ENCODE data around the gene TEX28.
"Not testable (repeated sequence)": the region's sequence is repeated elsewhere in the genome, so short reads cannot be mapped to it uniquely, and the experiment has no call there.

The TEX28 gene

GRCh38 chrX:154294791-154295574 lies at the start of gene TEX28:
TSS of gene TEX28 (minus strand) at chrX:154295124. CDS start at chrX:154292117, 3,007 bp downstream.
- DNase-seq (ENCODE audit: low read depth), result no peak

GRCh38 chrX:154343620-154344019 lies 48.7 kb upstream of the TEX28 start:
- DNase-seq (ENCODE audit: low read depth), result not testable (repeated sequence)

GRCh38 chrX:154343063-154343462 lies 48.1 kb upstream of the TEX28 start:
- not testable (repeated sequence) for DNase-seq (ENCODE audit: low read depth)

GRCh38 chrX:154341399-154342298 lies 46.7 kb upstream of the TEX28 start:
- not testable (repeated sequence) for DNase-seq (ENCODE audit: low read depth)

GRCh38 chrX:154334496-154334895 lies 39.6 kb upstream of the TEX28 start:
- no peak for DNase-seq (ENCODE audit: low read depth)

- DNase-seq (ENCODE audit: low read depth), result no peak
These were observed 38.9 kb upstream of the TEX28 start for GRCh38 chrX:154333837-154334271.

GRCh38 chrX:154333116-154333515 lies 38.2 kb upstream of the TEX28 start:
- no peak for DNase-seq (ENCODE audit: low read depth)

GRCh38 chrX:154332561-154332960 lies 37.6 kb upstream of the TEX28 start:
- no peak for DNase-seq (ENCODE audit: low read depth)

- DNase-seq (ENCODE audit: low read depth), result no peak
These were observed 34.4 kb upstream of the TEX28 start for GRCh38 chrX:154329294-154329693.

GRCh38 chrX:154328646-154329045 lies 33.7 kb upstream of the TEX28 start:
- no peak for DNase-seq (ENCODE audit: low read depth)

GRCh38 chrX:154327038-154327820 lies 32.3 kb upstream of the TEX28 start:
- DNase-seq (ENCODE audit: low read depth), result peak; percentile 27

- DNase-seq (ENCODE audit: low read depth), result no peak
These were observed 30.6 kb upstream of the TEX28 start for GRCh38 chrX:154325541-154325940.

GRCh38 chrX:154323537-154323936 lies 28.6 kb upstream of the TEX28 start:
- DNase-seq (ENCODE audit: low read depth), result no peak

GRCh38 chrX:154322890-154323289 lies 28.0 kb upstream of the TEX28 start:
- no peak for DNase-seq (ENCODE audit: low read depth)

- no peak for DNase-seq (ENCODE audit: low read depth)
These were observed 26.7 kb upstream of the TEX28 start for GRCh38 chrX:154321594-154321993.

- DNase-seq (ENCODE audit: low read depth), result no peak
These were observed 26.2 kb upstream of the TEX28 start for GRCh38 chrX:154321152-154321551.

- no peak for DNase-seq (ENCODE audit: low read depth)
These were observed 25.5 kb upstream of the TEX28 start for GRCh38 chrX:154320406-154320805.

- DNase-seq (ENCODE audit: low read depth), result no peak
These were observed 22.6 kb upstream of the TEX28 start for GRCh38 chrX:154317391-154317995.

GRCh38 chrX:154315416-154315815 lies 20.5 kb upstream of the TEX28 start:
- DNase-seq (ENCODE audit: low read depth), result no peak

GRCh38 chrX:154313147-154313546 lies 18.2 kb upstream of the TEX28 start:
- DNase-seq (ENCODE audit: low read depth), result no peak

GRCh38 chrX:154312116-154312515 lies 17.2 kb upstream of the TEX28 start:
- no peak for DNase-seq (ENCODE audit: low read depth)

All from GM04503 (cell line).